Caco-2 (cell line): ENCODE measurements around the gene PRR5. TPM values are rescaled to one million over a fixed set of nuclear protein-coding genes. Genes with fewer than 3 reads are reported as not detected.

Experiments
- BruUV-seq: library from RNA; stranded (reverse); fragments of 400-500 nt; replicated peaks from 2 replicates; lab custom pipeline; 2021; lab: Mats Ljungman, UMichigan
- CTCF ChIA-PET: fragments of 300-600 bp; sonication (Branson Sonifier 250); formaldehyde crosslinking; loops from one replicate; lab custom pipeline; 2022; ENCODE audit warnings: antibody characterized with exemption; lab: Charles Lee
- POLR2A ChIA-PET: fragments of 300-600 bp; sonication (Branson Sonifier 250); formaldehyde crosslinking; loops from one replicate; lab custom pipeline; 2022; ENCODE audit warnings: antibody characterized with exemption; lab: Charles Lee
- DNase-seq, 2 experiments: peaks; one replicate each; pipeline versions ENCODE4 v3.0.0 to v3.0.0-alpha.2; 2020 to 2022
- H3K27me3 ChIP-seq: replicated peaks from 2 replicates; pipeline ENCODE4 v1.6.0; 2011; ENCODE audit warnings: low read length; ENCODE audit not compliant: control insufficient read depth, insufficient read depth
- H3K36me3 ChIP-seq: 2 replicates; pipeline ENCODE4 v1.5.1; 2011; ENCODE audit warnings: low read length; ENCODE audit not compliant: control insufficient read depth, insufficient read depth
- H3K4me1 ChIP-seq: fragments of 250-450 bp; sonication (Bioruptor Pico); 2 replicates; pipeline ENCODE4 v1.5.1; 2020; ENCODE audit warnings: mild to moderate bottlenecking
- H3K4me3 ChIP-seq: 2 replicates; pipeline ENCODE4 v1.5.1; 2011; ENCODE audit warnings: low read depth, mild to moderate bottlenecking, control low read depth, low read length
- H3K9me3 ChIP-seq: fragments of 250-450 bp; sonication (Bioruptor Pico); 2 replicates; pipeline ENCODE4 v1.5.1; 2020; ENCODE audit warnings: mild to moderate bottlenecking, moderate library complexity
- H3K27ac Mint-ChIP-seq: one replicate; pipeline ENCODE4 v1.8.0; 2022; ENCODE audit warnings: mixed read lengths; ENCODE audit not compliant: unreplicated experiment
- H3K27me3 Mint-ChIP-seq: one replicate; pipeline ENCODE4 v1.8.0; 2022; ENCODE audit warnings: mixed read lengths; ENCODE audit not compliant: insufficient read depth, unreplicated experiment
- H3K36me3 Mint-ChIP-seq: one replicate; pipeline ENCODE4 v1.8.0; 2022; ENCODE audit warnings: mild to moderate bottlenecking, mixed read lengths; ENCODE audit not compliant: insufficient read depth, unreplicated experiment
- H3K4me1 Mint-ChIP-seq: one replicate; pipeline ENCODE4 v1.8.0; 2022; ENCODE audit warnings: low read depth, mixed read lengths; ENCODE audit not compliant: unreplicated experiment
- H3K4me3 Mint-ChIP-seq: one replicate; pipeline ENCODE4 v1.8.0; 2022; ENCODE audit warnings: mild to moderate bottlenecking, moderate library complexity, mixed read lengths; ENCODE audit not compliant: unreplicated experiment
- H3K9me3 Mint-ChIP-seq: one replicate; pipeline ENCODE4 v1.8.0; 2022; ENCODE audit warnings: mixed read lengths; ENCODE audit not compliant: unreplicated experiment
- CTCF ChIP-seq, 2 experiments: fragments of 200-600 bp in 1 of 2; IDR thresholded peaks; 1 replicate in 1 of 2; 2 replicates in 1 of 2; pipeline versions ENCODE4 v1.5.1 to v1.8.0; 2011 to 2022; ENCODE audit warnings: antibody characterized with exemption in 1 of 2, control low read depth in 1 of 2, inconsistent platforms in 1 of 2, low read depth in 1 of 2, low read length in 1 of 2, mild to moderate bottlenecking in 1 of 2, moderate library complexity in 1 of 2; ENCODE audit not compliant: insufficient read depth in 1 of 2, severe bottlenecking in 1 of 2, unreplicated experiment in 1 of 2
- intact Hi-C: fragments of 100-400 bp; cut with micrococcal nuclease; formaldehyde crosslinking; loops from one replicate; pipeline ENCODE4 v1.10.0; 2022; ENCODE audit not compliant: unreplicated experiment
- total RNA-seq: library from RNA; stranded (reverse); gene quantifications from 2 replicates; pipeline ENCODE4 v1.2.3, GENCODE V29; 2022

PRR5 gene
- total RNA-seq, 1 experiment from 2014 or later = 82.8 TPM

GRCh38 chr22:44667829-44668189 lies 34.2 kb upstream of the PRR5 start:
- no peak overlapping the region for H3K27ac Mint-ChIP-seq
- intact Hi-C loops = no loop called here
- ChIA-PET CTCF (interaction anchor here (1.5 kb wide), 1 partner anchor 10 kb away, joined by 5 read pairs; no protein-coding TSS in a partner anchor), POLR2A (no interaction called here)
- no peaks in the 10 kb centered on the region for H3K36me3 Mint-ChIP-seq
- Histone ChIP-seq H3K4me3 (peak overlapping the region; percentile 68), H3K9me3 (no peaks in the 10 kb centered on the region), H3K36me3 (no peaks in the 10 kb centered on the region), H3K4me1 (peaks cover 16% of the 10 kb centered on the region), H3K27me3 (no peaks in the 10 kb centered on the region)
- H3K9me3 Mint-ChIP-seq = no peaks in the 10 kb centered on the region
- peak in 1 of 2 experiments; percentile 27 for DNase-seq
- BruUV-seq = TSS peak; percentile 24
- peaks cover 5% of the 10 kb centered on the region for H3K4me1 Mint-ChIP-seq
- peak overlapping the region; percentile 72 for H3K4me3 Mint-ChIP-seq
- no peak for TF ChIP-seq CTCF (IDR thresholded peaks at IDR 0.05; ENCODE audit: insufficient read depth in 1 of 2, low read depth in 1 of 2, low read length in 1 of 2, severe bottlenecking in 1 of 2, unreplicated experiment in 1 of 2)
- H3K27me3 Mint-ChIP-seq = no peaks in the 10 kb centered on the region

- Histone ChIP-seq H3K4me1 (peaks cover 16% of the 10 kb centered on the region), H3K9me3 (no peaks in the 10 kb centered on the region), H3K4me3 (peak overlapping the region; percentile 68), H3K36me3 (no peaks in the 10 kb centered on the region), H3K27me3 (no peaks in the 10 kb centered on the region)
- peak overlapping the region; percentile 72 for H3K4me3 Mint-ChIP-seq
- CTCF ChIA-PET = interaction anchor here (1.5 kb wide), 1 partner anchor 10 kb away, joined by 5 read pairs; no protein-coding TSS in a partner anchor
- peak in 1 of 2 experiments; percentile 43 for TF ChIP-seq CTCF (IDR thresholded peaks at IDR 0.05; ENCODE audit: insufficient read depth in 1 of 2, low read depth in 1 of 2, low read length in 1 of 2, severe bottlenecking in 1 of 2, unreplicated experiment in 1 of 2)
- H3K36me3 Mint-ChIP-seq = no peaks in the 10 kb centered on the region
- POLR2A ChIA-PET = no interaction called here
- peaks cover 5% of the 10 kb centered on the region for H3K4me1 Mint-ChIP-seq
- no peaks in the 10 kb centered on the region for H3K27me3 Mint-ChIP-seq
- no TSS peak for BruUV-seq
- intact Hi-C loops = no loop called here
- H3K9me3 Mint-ChIP-seq = no peaks in the 10 kb centered on the region
- DNase-seq = peak; percentile 43 to 69
- no peak overlapping the region for H3K27ac Mint-ChIP-seq
Measured at GRCh38 chr22:44668190-44668885, 33.7 kb upstream of the PRR5 start.

- Mint-ChIP-seq H3K27me3 (no peaks in the 10 kb centered on the region), H3K36me3 (no peaks in the 10 kb centered on the region), H3K9me3 (no peaks in the 10 kb centered on the region), H3K4me3 (peak overlapping the region; percentile 87), H3K4me1 (peaks cover 5% of the 10 kb centered on the region), H3K27ac (no peak overlapping the region)
- Histone ChIP-seq H3K9me3 (no peaks in the 10 kb centered on the region), H3K36me3 (no peaks in the 10 kb centered on the region), H3K4me1 (peaks cover 16% of the 10 kb centered on the region), H3K27me3 (no peaks in the 10 kb centered on the region), H3K4me3 (peak overlapping the region; percentile 68)
- DNase-seq = peak in 1 of 2 experiments; percentile 32
- POLR2A ChIA-PET = no interaction called here
- no peak for TF ChIP-seq CTCF (IDR thresholded peaks at IDR 0.05; ENCODE audit: insufficient read depth in 1 of 2, low read depth in 1 of 2, low read length in 1 of 2, severe bottlenecking in 1 of 2, unreplicated experiment in 1 of 2)
- BruUV-seq = no TSS peak
- CTCF ChIA-PET = interaction anchor here (1.5 kb wide), 1 partner anchor 9 kb away, joined by 5 read pairs; no protein-coding TSS in a partner anchor
- intact Hi-C loops = no loop called here
Measured at GRCh38 chr22:44668886-44669521, 33.0 kb upstream of the PRR5 start.
